ENCODE measurements around the gene ACRBP. TPM values are rescaled to one million over a fixed set of nuclear protein-coding genes. Genes with fewer than 3 reads are reported as not detected.

The ACRBP gene
- total and polyA plus RNA-seq, 2 donors (not counting 1 experiment from before 2014, with no cell fraction given) = 10.7 to 12.3 TPM

DNA sequence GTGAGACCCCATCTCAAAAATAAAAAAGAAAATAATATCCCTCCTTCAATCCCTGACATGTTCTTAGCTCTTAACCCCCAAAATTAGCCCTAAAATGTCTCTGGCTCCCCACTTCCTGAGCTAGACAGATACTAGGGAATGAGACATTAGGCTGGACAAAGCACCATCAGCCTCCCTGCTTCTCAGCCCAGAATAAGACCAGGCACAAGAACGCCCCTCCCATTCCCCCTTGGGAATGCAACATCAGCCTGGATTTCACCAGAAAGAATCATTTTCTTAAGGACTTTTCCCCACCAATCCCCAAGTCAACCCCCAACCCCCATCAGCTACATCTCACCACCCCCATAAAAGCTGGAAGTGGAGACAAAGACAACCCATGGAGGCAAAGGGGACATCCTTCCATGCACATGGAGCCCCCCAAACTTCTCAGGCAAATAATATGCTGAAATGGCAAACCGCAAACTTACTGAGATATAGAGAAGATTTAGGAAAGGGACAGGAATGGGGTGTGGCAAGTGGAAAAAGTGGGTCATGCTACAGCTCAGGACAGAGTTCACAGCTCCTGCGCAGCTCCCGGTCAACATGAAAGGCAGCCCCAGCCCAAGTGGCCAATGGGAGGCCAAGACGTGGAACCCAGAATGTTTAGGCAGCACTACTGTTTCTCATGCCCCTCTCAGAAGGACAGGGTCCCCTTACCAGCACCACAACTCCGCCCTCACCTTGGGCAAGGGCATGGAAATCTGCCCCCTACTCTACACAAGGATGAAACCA is 42.8 kb downstream of the ACRBP start:
- DNase-seq = no peak
- H3K4me3 ChIP-seq (ENCODE audit: control extremely low read depth in 1 of 5, extremely low read depth in 1 of 5, insufficient read depth in 1 of 5, low read depth in 2 of 5, low read length in 4 of 5) = peak overlapping the region in 4 of 5 experiments; percentile 26 to 94 (median 86)
- TF ChIP-seq CTCF (IDR thresholded peaks at IDR 0.05) = no peak
- TF ChIP-seq EZH2 (IDR thresholded peaks at IDR 0.05; ENCODE audit: borderline replicate concordance, insufficient read depth, low read depth, low read length, poor library complexity, severe bottlenecking) = no peak
- H2AFZ ChIP-seq (ENCODE audit: insufficient read depth, low read depth, low read length, poor library complexity, severe bottlenecking) = no peak overlapping the region
- peaks cover 73% of the 10 kb centered on the region for H4K20me1 ChIP-seq (ENCODE audit: control insufficient read depth, insufficient read depth, low read length, poor library complexity, severe bottlenecking)
- Mint-ChIP-seq H3K4me1 (peaks cover 37% of the 10 kb centered on the region), H3K27ac (no peak overlapping the region), H3K4me3 (no peak overlapping the region), H3K27me3 (no peaks in the 10 kb centered on the region), H3K9me3 (ENCODE audit: insufficient read depth) (no peaks in the 10 kb centered on the region)
- WGBS (ENCODE audit: insufficient coverage) = 87% methylated on average over 5 of the region's 6 CpGs
- no peak for ATAC-seq (ENCODE audit: low read depth)
- peak overlapping the region; percentile 98 for H3K4me2 ChIP-seq (replicated peaks; ENCODE audit: low read depth, low read length, poor library complexity, severe bottlenecking)
- no peaks in the 10 kb centered on the region for H3K27me3 ChIP-seq (replicated peaks in 1 of 4; ENCODE audit: control extremely low read depth in 1 of 4, control insufficient read depth in 3 of 4, insufficient read depth in 4 of 4, low read length in 3 of 4)
- peaks cover 4 to 46% of the 10 kb centered on the region in 2 experiments for H3K36me3 ChIP-seq (replicated peaks in 1 of 2; ENCODE audit: control extremely low read depth in 1 of 2, control insufficient read depth in 1 of 2, extremely low read depth in 1 of 2, insufficient read depth in 2 of 2, low read length in 1 of 2)
- H3K4me1 ChIP-seq (ENCODE audit: control insufficient read depth in 2 of 2, insufficient read depth in 2 of 2, low read length in 2 of 2) = peaks cover 40 to 51% of the 10 kb centered on the region in 2 donors
- no peaks in the 10 kb centered on the region for H3K9me3 ChIP-seq (ENCODE audit: control extremely low read depth in 1 of 3, control insufficient read depth in 2 of 3, insufficient read depth in 1 of 3, low read length in 2 of 3)
- CTCF ChIA-PET = interaction anchor here (1.0 to 2.5 kb wide), 5 partner anchors 10 to 80 kb away, joined by 3 to 11 read pairs (median 3); no protein-coding TSS in a partner anchor
- POLR2A ChIA-PET = interaction anchor here (1.6 to 1.8 kb wide), 2 partner anchors 8 to 31 kb away, joined by 5 to 6 read pairs; partner anchors contain the start of gene LPAR5
- H3K27ac ChIP-seq (ENCODE audit: low read length in 2 of 2) = peak overlapping the region in 1 of 2 donors; percentile 90
- peak overlapping the region; percentile 85 for H3K9ac ChIP-seq (ENCODE audit: low read length)
- intact Hi-C loops (cut with micrococcal nuclease) = no loop called here
- peaks cover 75% of the 10 kb centered on the region for H3K79me2 ChIP-seq (ENCODE audit: control insufficient read depth, insufficient read depth, low read length)

DNA sequence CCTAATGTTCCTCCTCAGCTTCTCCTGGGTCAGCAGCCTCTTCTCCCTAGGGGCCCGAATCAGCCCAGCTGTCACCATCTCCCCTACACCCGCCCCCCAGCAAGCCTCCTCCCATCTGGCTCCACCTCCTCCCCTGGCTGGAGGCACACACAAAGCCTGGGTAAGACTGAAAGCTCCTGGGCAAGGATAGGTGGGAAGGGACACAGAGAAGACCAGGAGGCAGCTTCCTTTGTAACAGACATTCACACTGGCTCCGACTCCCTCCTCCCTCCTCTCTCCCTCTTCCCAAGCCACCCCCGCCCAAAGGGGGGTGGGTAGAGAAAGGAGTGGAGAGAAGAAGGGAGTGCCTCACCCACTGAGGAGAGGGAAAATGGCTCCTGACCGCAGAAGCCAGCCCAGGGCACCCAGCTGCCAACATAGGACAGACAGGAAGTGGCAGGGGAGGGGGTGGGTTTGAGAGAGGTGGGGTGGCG is 44.1 kb downstream of the ACRBP start:
- no peak for TF ChIP-seq EZH2 (IDR thresholded peaks at IDR 0.05; ENCODE audit: borderline replicate concordance, insufficient read depth, low read depth, low read length, poor library complexity, severe bottlenecking)
- TF ChIP-seq CTCF (IDR thresholded peaks at IDR 0.05) = no peak
- ATAC-seq (ENCODE audit: low read depth) (no peak), DNase-seq (no peak)
- peaks cover 37% of the 10 kb centered on the region for H3K4me1 Mint-ChIP-seq
- no peaks in the 10 kb centered on the region for H3K9me3 Mint-ChIP-seq (ENCODE audit: insufficient read depth)
- H3K4me3 ChIP-seq (ENCODE audit: control extremely low read depth in 1 of 5, extremely low read depth in 1 of 5, insufficient read depth in 1 of 5, low read depth in 2 of 5, low read length in 4 of 5) = no peak overlapping the region
- H3K27ac ChIP-seq (ENCODE audit: low read length in 2 of 2) = peak overlapping the region; percentile 30 to 62
- H3K9ac ChIP-seq (ENCODE audit: low read length) = peak overlapping the region; percentile 26
- H3K36me3 ChIP-seq (replicated peaks in 1 of 2; ENCODE audit: control extremely low read depth in 1 of 2, control insufficient read depth in 1 of 2, extremely low read depth in 1 of 2, insufficient read depth in 2 of 2, low read length in 1 of 2) = peaks cover 4 to 58% of the 10 kb centered on the region in 2 experiments
- H3K4me2 ChIP-seq (replicated peaks; ENCODE audit: low read depth, low read length, poor library complexity, severe bottlenecking) = peak overlapping the region; percentile 98
- H2AFZ ChIP-seq (ENCODE audit: insufficient read depth, low read depth, low read length, poor library complexity, severe bottlenecking) = no peak overlapping the region
- WGBS (ENCODE audit: insufficient coverage) = 4% methylated on average over 2 of the region's 6 CpGs
- H3K4me1 ChIP-seq (ENCODE audit: control insufficient read depth in 2 of 2, insufficient read depth in 2 of 2, low read length in 2 of 2) = peaks cover 40 to 50% of the 10 kb centered on the region in 2 donors
- no peaks in the 10 kb centered on the region for H3K27me3 Mint-ChIP-seq
- ChIA-PET CTCF (interaction anchor here (0.5 to 1.5 kb wide), 8 partner anchors 10 to 81 kb away, joined by 3 to 5 read pairs (median 3); no protein-coding TSS in a partner anchor), POLR2A (interaction anchor here (0.6 to 0.9 kb wide), 2 partner anchors 10 to 11 kb away, joined by 4 to 5 read pairs; no protein-coding TSS in a partner anchor)
- H3K27ac Mint-ChIP-seq = peak overlapping the region; percentile 72
- peaks cover 75% of the 10 kb centered on the region for H4K20me1 ChIP-seq (ENCODE audit: control insufficient read depth, insufficient read depth, low read length, poor library complexity, severe bottlenecking)
- H3K27me3 ChIP-seq (replicated peaks in 1 of 4; ENCODE audit: control extremely low read depth in 1 of 4, control insufficient read depth in 3 of 4, insufficient read depth in 4 of 4, low read length in 3 of 4) = no peaks in the 10 kb centered on the region
- intact Hi-C loops (cut with micrococcal nuclease) = no loop called here
- H3K79me2 ChIP-seq (ENCODE audit: control insufficient read depth, insufficient read depth, low read length) = peaks cover 82% of the 10 kb centered on the region
- no peaks in the 10 kb centered on the region for H3K9me3 ChIP-seq (ENCODE audit: control extremely low read depth in 1 of 3, control insufficient read depth in 2 of 3, insufficient read depth in 1 of 3, low read length in 2 of 3)
- peak overlapping the region; percentile 62 for H3K4me3 Mint-ChIP-seq

Measured in B cell (primary cell).